Endodermal cell (in vitro differentiated cells): ENCODE measurements around the gene OPRD1. TPM values are rescaled to one million over a fixed set of nuclear protein-coding genes. Genes with fewer than 3 reads are reported as not detected.

Experiments
- DNase-seq: peaks from one replicate; pipeline ENCODE4 v3.0.0-alpha.2; 2017
- H3K27ac ChIP-seq: 2 replicates; pipeline ENCODE4 v1.5.1; 2013; ENCODE audit warnings: mild to moderate bottlenecking, low read depth, low read length, moderate library complexity
- H3K27me3 ChIP-seq: 2 replicates; pipeline ENCODE4 v1.6.1; 2013; ENCODE audit warnings: mild to moderate bottlenecking, low read length, moderate library complexity; ENCODE audit not compliant: insufficient read depth, control insufficient read depth, poor library complexity, severe bottlenecking
- H3K36me3 ChIP-seq: 2 replicates; pipeline ENCODE4 v1.7.0; 2013; ENCODE audit warnings: mild to moderate bottlenecking, low read length, moderate library complexity; ENCODE audit not compliant: control insufficient read depth, insufficient read depth
- H3K4me1 ChIP-seq: one replicate; pipeline ENCODE4 v1.7.0; 2013; ENCODE audit warnings: low read length; ENCODE audit not compliant: control insufficient read depth, insufficient read depth
- H3K4me3 ChIP-seq: 2 replicates; pipeline ENCODE4 v1.5.1; 2013; ENCODE audit warnings: mild to moderate bottlenecking, low read length, moderate library complexity
- H3K9ac ChIP-seq: 2 replicates; pipeline ENCODE4 v1.6.1; 2013; ENCODE audit warnings: mild to moderate bottlenecking, low read length, moderate library complexity; ENCODE audit not compliant: poor library complexity, severe bottlenecking; ENCODE audit errors: extremely low read depth
- H3K9me3 ChIP-seq: 2 replicates; pipeline ENCODE4 v1.6.1; 2013; ENCODE audit warnings: mild to moderate bottlenecking, low read length, moderate library complexity; ENCODE audit not compliant: control insufficient read depth
- H3K27ac Mint-ChIP-seq: 2 replicates; pipeline ENCODE4 v1.8.0; 2020; ENCODE audit warnings: mixed read lengths
- H3K27me3 Mint-ChIP-seq: 2 replicates; pipeline ENCODE4 v1.8.0; 2021; ENCODE audit warnings: mild to moderate bottlenecking, mixed read lengths; ENCODE audit not compliant: insufficient read depth
- H3K36me3 Mint-ChIP-seq: 2 replicates; pipeline ENCODE4 v1.8.0; 2020; ENCODE audit warnings: low read depth, mixed read lengths
- H3K4me1 Mint-ChIP-seq: 2 replicates; pipeline ENCODE4 v1.8.0; 2020; ENCODE audit warnings: mixed read lengths
- H3K4me3 Mint-ChIP-seq: 2 replicates; pipeline ENCODE4 v1.8.0; 2020; ENCODE audit warnings: mild to moderate bottlenecking, moderate library complexity, mixed read lengths
- H3K9me3 Mint-ChIP-seq: 2 replicates; pipeline ENCODE4 v1.8.0; 2020; ENCODE audit warnings: mild to moderate bottlenecking, mixed read lengths
- WGBS, 2 experiments: methylation state at CpG; one replicate each; pipeline versions ENCODE4 v1.1.5 to v1.1.7; 2013; ENCODE audit warnings: missing lambda C conversion rate in 2 of 2, mixed read lengths in 1 of 2; ENCODE audit not compliant: insufficient coverage in 1 of 2, insufficient read length in 1 of 2; 5-methylcytosine and 5-hydroxymethylcytosine counted together
- total RNA-seq, 2 donors: library from RNA; stranded (reverse); fragmentation: NEBNext Ultra II Directional in 1 of 2; extraction: Animal tissue kit (Norgen Biotek cat#: 25700) in 1 of 2; gene quantifications; 2 replicates in 1 of 2; 3 replicates in 1 of 2; pipeline ENCODE4 v1.2.1, GENCODE V29; 2021
- TF ChIP-seq, protein P1 (sequence below): fragments of 200-600 bp; sonication (generic); conservative IDR thresholded peaks from 2 replicates; pipeline ENCODE4 v1.5.0; 2021; ENCODE audit warnings: antibody characterized with exemption, mild to moderate bottlenecking

OPRD1 gene
- total RNA-seq, 2 donors from 2014 or later, result 0.55 to 0.75 TPM

DNA sequence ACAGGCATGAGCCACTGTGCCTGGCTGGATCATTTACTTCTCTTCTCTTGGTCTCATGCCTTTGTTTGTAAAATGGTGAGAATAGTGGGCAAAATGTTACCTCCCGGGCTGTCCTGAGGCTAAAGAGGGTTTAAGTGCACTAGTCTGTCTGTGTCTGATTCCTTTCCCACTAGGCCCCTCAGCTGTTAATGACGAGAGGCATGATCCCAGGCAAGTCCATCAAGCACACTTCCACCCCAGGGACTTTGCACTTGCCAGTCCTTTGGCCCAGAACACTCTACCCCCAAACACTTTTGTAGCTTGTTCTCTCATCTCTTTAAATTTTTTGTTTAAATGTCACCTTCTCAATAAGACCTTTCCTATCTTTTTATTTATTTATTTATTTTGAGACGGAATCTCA is 88.6 kb downstream of the OPRD1 start:
- Histone ChIP-seq H3K36me3 (no peaks in the 10 kb centered on the region), H3K4me3 (no peak overlapping the region), H3K27me3 (no peaks in the 10 kb centered on the region), H3K9me3 (peaks cover 4% of the 10 kb centered on the region), H3K4me1 (no peaks in the 10 kb centered on the region), H3K9ac (no peak overlapping the region), H3K27ac (no peak overlapping the region)
- 93 to 100% methylated on average over 1 to 3 of the region's 3 CpGs for WGBS, 2 experiments
- Mint-ChIP-seq H3K9me3 (peaks cover 5% of the 10 kb centered on the region), H3K27ac (no peak overlapping the region), H3K4me3 (no peak overlapping the region), H3K4me1 (no peaks in the 10 kb centered on the region), H3K27me3 (no peaks in the 10 kb centered on the region), H3K36me3 (no peaks in the 10 kb centered on the region)
- no peak for DNase-seq
- TF ChIP-seq, protein P1, sequence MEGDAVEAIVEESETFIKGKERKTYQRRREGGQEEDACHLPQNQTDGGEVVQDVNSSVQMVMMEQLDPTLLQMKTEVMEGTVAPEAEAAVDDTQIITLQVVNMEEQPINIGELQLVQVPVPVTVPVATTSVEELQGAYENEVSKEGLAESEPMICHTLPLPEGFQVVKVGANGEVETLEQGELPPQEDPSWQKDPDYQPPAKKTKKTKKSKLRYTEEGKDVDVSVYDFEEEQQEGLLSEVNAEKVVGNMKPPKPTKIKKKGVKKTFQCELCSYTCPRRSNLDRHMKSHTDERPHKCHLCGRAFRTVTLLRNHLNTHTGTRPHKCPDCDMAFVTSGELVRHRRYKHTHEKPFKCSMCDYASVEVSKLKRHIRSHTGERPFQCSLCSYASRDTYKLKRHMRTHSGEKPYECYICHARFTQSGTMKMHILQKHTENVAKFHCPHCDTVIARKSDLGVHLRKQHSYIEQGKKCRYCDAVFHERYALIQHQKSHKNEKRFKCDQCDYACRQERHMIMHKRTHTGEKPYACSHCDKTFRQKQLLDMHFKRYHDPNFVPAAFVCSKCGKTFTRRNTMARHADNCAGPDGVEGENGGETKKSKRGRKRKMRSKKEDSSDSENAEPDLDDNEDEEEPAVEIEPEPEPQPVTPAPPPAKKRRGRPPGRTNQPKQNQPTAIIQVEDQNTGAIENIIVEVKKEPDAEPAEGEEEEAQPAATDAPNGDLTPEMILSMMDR, result no peak

GRCh38 chr1:28902738-28903137 is 90.8 kb downstream of the OPRD1 start:
- Histone ChIP-seq H3K9ac (no peak overlapping the region), H3K27me3 (no peaks in the 10 kb centered on the region), H3K4me3 (no peak overlapping the region), H3K36me3 (no peaks in the 10 kb centered on the region), H3K27ac (no peak overlapping the region), H3K4me1 (no peaks in the 10 kb centered on the region), H3K9me3 (peaks cover 4% of the 10 kb centered on the region)
- H3K4me3 Mint-ChIP-seq, result no peak overlapping the region
- no peaks in the 10 kb centered on the region for H3K4me1 Mint-ChIP-seq
- TF ChIP-seq, protein P1, result no peak
- H3K27ac Mint-ChIP-seq, result no peak overlapping the region
- H3K36me3 Mint-ChIP-seq, result no peaks in the 10 kb centered on the region
- WGBS, 2 experiments, result 91% methylated on average over 2 of the region's 2 CpGs; no CpG with 5 or more reads in 1 of the 2 experiments
- peaks cover 5% of the 10 kb centered on the region for H3K9me3 Mint-ChIP-seq
- DNase-seq, result no peak
- H3K27me3 Mint-ChIP-seq, result no peaks in the 10 kb centered on the region

DNA sequence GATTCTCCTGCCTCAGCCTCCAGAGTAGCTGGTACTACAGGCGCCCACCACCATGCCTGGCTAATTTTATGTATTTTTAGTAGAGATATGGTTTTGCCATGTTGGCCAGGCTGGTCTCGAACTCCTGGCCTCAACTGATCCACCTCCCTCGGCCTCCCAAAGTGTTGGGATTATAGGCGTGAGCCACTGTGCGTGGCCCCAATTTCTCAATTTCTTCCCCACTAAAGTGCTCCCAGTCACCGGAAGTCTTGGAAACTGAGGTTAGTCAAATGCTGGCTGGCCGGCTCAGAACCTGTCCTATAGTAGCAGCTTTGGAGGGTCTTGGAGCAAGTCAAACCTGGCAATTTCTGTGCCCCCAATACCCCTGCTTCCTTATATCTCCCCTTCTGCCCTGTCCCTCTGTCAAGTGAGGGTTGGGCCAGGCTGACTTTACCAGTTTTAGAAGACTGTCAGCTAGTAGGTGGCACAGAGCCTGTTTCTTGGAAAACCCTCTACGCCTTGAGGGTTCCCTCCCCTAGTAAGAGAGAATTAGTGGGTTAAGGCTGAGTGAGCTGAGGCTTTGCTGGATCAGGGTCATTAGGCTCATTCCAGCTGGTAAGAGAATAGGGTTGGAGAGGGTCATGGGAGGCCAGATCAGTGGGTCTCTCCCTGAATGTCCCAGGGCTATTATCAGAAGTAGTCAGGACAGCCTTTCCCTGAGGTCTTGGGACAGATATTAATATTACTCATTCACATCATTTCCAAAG is 94.1 kb downstream of the OPRD1 start:
- peaks cover 5% of the 10 kb centered on the region for H3K9me3 Mint-ChIP-seq
- no peak overlapping the region for H3K9ac ChIP-seq
- H3K27me3 ChIP-seq, result no peaks in the 10 kb centered on the region
- no peaks in the 10 kb centered on the region for H3K36me3 ChIP-seq
- H3K4me3 ChIP-seq, result no peak overlapping the region
- no peaks in the 10 kb centered on the region for H3K27me3 Mint-ChIP-seq
- no peak overlapping the region for H3K27ac ChIP-seq
- no peak overlapping the region for H3K4me3 Mint-ChIP-seq
- H3K36me3 Mint-ChIP-seq, result no peaks in the 10 kb centered on the region
- TF ChIP-seq, protein P1, result no peak
- H3K4me1 Mint-ChIP-seq, result no peaks in the 10 kb centered on the region
- no peak overlapping the region for H3K27ac Mint-ChIP-seq
- H3K4me1 ChIP-seq, result no peaks in the 10 kb centered on the region
- H3K9me3 ChIP-seq, result peaks cover 4% of the 10 kb centered on the region
- no peak for DNase-seq
- WGBS, 2 experiments, result 85 to 99% methylated on average over 6 to 8 of the region's 8 CpGs
